Endothelial cell of umbilical vein (primary cell): ENCODE data around the gene TBCD. TPM values are rescaled to one million over a fixed set of nuclear protein-coding genes. Genes with fewer than 3 reads are reported as not detected.

Source experiments
- BruUV-seq: library from RNA; stranded (reverse); fragments of 400-500 nt; replicated peaks from 2 replicates; lab custom pipeline; 2021; lab: Mats Ljungman, UMichigan
- CTCF ChIA-PET: fragments of 300-600, 350-600 bp; sonication (Branson Sonifier 250); formaldehyde crosslinking; loops from one replicate; lab custom pipeline; 2021; ENCODE audit warnings: antibody characterized with exemption, inconsistent platforms; lab: Charles Lee
- POLR2A ChIA-PET: fragments of 300-600, 350-600 bp; sonication (Branson Sonifier 250); formaldehyde crosslinking; loops from one replicate; lab custom pipeline; 2021; ENCODE audit warnings: antibody characterized with exemption, inconsistent platforms; lab: Charles Lee
- DNase-seq: peaks from one replicate; pipeline ENCODE4 v3.0.0-alpha.2; 2011; ENCODE audit warnings: low read depth, low spot score
- FAIRE-seq: peaks from 2 replicates; lab custom pipeline; 2011; peaks lifted over from hg19 to GRCh38; lab: Jason Lieb, UNC
- H2AFZ ChIP-seq: 2 replicates; pipeline ENCODE4 v1.6.0; 2012; ENCODE audit warnings: low read depth, low read length, control low read depth, inconsistent platforms
- H3K27ac ChIP-seq: 2 replicates; pipeline ENCODE4 v1.5.1; 2011; ENCODE audit warnings: low read depth, mild to moderate bottlenecking, control low read depth, low read length, moderate library complexity; ENCODE audit not compliant: insufficient read depth
- H3K27me3 ChIP-seq, 2 experiments: 2 replicates each; pipeline versions ENCODE4 v1.6.0 to v1.6.1; 2011; ENCODE audit warnings: low read length in 2 of 2, mixed read lengths in 1 of 2; ENCODE audit not compliant: control insufficient read depth in 2 of 2, insufficient read depth in 2 of 2
- H3K36me3 ChIP-seq, 2 experiments: 2 replicates in 1 of 2; 3 replicates in 1 of 2; pipeline ENCODE4 v1.5.1; 2011; ENCODE audit warnings: low read length in 2 of 2, mild to moderate bottlenecking in 1 of 2, moderate library complexity in 1 of 2; ENCODE audit not compliant: control insufficient read depth in 2 of 2, insufficient read depth in 2 of 2; ENCODE audit errors: extremely low read depth in 1 of 2
- H3K4me1 ChIP-seq: 3 replicates; pipeline ENCODE4 v1.5.1; 2011; ENCODE audit warnings: mild to moderate bottlenecking, low read length; ENCODE audit not compliant: control insufficient read depth, insufficient read depth; ENCODE audit errors: extremely low read depth
- H3K4me2 ChIP-seq: 2 replicates; pipeline ENCODE4 v1.6.1; 2011; ENCODE audit warnings: low read length, control low read depth, mixed read lengths; ENCODE audit not compliant: insufficient read depth
- H3K4me3 ChIP-seq, 3 experiments: fragments of 200-600 bp in 1 of 3; sonication (generic), shearing (Covaris generic) in 1 of 3; replicated peaks in 1 of 3; 2 replicates each; pipeline ENCODE4 v1.5.1; 2011 to 2016; ENCODE audit warnings: control low read depth in 3 of 3, low read length in 3 of 3, mild to moderate bottlenecking in 2 of 3, inconsistent platforms in 1 of 3, low read depth in 1 of 3, moderate library complexity in 1 of 3; ENCODE audit not compliant: insufficient read depth in 1 of 3
- H3K79me2 ChIP-seq: 2 replicates; pipeline ENCODE4 v1.6.0; 2012; ENCODE audit warnings: low read length, inconsistent platforms; ENCODE audit not compliant: control insufficient read depth, insufficient read depth
- H3K9ac ChIP-seq: replicated peaks from 2 replicates; pipeline ENCODE3; 2011; ENCODE audit warnings: low read length, control low read depth; ENCODE audit not compliant: insufficient read depth; ENCODE audit errors: extremely low read depth
- H3K9me1 ChIP-seq: replicated peaks from 3 replicates; pipeline ENCODE4 v1.6.0; 2011; ENCODE audit warnings: mild to moderate bottlenecking, low read length; ENCODE audit not compliant: control insufficient read depth, insufficient read depth; ENCODE audit errors: extremely low read depth
- H3K9me3 ChIP-seq: replicated peaks from 2 replicates; pipeline ENCODE4 v1.5.1; 2012; ENCODE audit warnings: low read length, inconsistent platforms; ENCODE audit not compliant: control insufficient read depth, insufficient read depth
- H4K20me1 ChIP-seq: replicated peaks from 2 replicates; pipeline ENCODE3; 2011; ENCODE audit warnings: mild to moderate bottlenecking, low read length; ENCODE audit not compliant: control insufficient read depth, insufficient read depth; ENCODE audit errors: extremely low read depth
- CTCF ChIP-seq, 2 donors: IDR thresholded peaks; 1 replicate in 1 of 2; 2 replicates in 1 of 2; pipeline ENCODE4 v1.5.1; 2011; ENCODE audit warnings: low read length in 2 of 2, mild to moderate bottlenecking in 2 of 2, moderate library complexity in 2 of 2, control low read depth in 1 of 2, inconsistent platforms in 1 of 2, low read depth in 1 of 2; ENCODE audit not compliant: insufficient read depth in 1 of 2; ENCODE audit errors: extremely low read depth in 1 of 2
- EZH2 ChIP-seq: IDR thresholded peaks from 2 replicates; pipeline ENCODE4 v1.6.1; 2012; ENCODE audit warnings: borderline replicate concordance, low read depth, mild to moderate bottlenecking, moderate library complexity, low read length, inconsistent platforms; ENCODE audit not compliant: severe bottlenecking
- FOS ChIP-seq: IDR thresholded peaks from 2 replicates; pipeline ENCODE4 v1.6.1; 2011; ENCODE audit warnings: mild to moderate bottlenecking, low read length, moderate library complexity, borderline replicate concordance; ENCODE audit not compliant: insufficient read depth
- GATA2 ChIP-seq: IDR thresholded peaks from 2 replicates; pipeline ENCODE4 v1.7.0; 2011; ENCODE audit warnings: low read depth, mild to moderate bottlenecking, moderate library complexity, mixed read lengths, low read length; ENCODE audit not compliant: insufficient read length, insufficient read depth
- JUN ChIP-seq: IDR thresholded peaks from 2 replicates; pipeline ENCODE4 v1.6.1; 2011; ENCODE audit warnings: borderline replicate concordance, low read depth; ENCODE audit not compliant: insufficient read length, insufficient read depth
- MAX ChIP-seq: IDR thresholded peaks from 2 replicates; pipeline ENCODE4 v1.6.1; 2011; ENCODE audit not compliant: insufficient read depth, insufficient read length
- MYC ChIP-seq: IDR thresholded peaks from one replicate; pipeline ENCODE4 v1.6.1; 2011; ENCODE audit warnings: mild to moderate bottlenecking, low read depth, low read length
- POLR2A ChIP-seq: IDR thresholded peaks from 2 replicates; pipeline ENCODE4 v1.6.1; 2012; ENCODE audit warnings: low read depth, mild to moderate bottlenecking, control low read depth, low read length
- POLR2AphosphoS5 ChIP-seq: IDR thresholded peaks from 2 replicates; pipeline ENCODE4 v1.6.1; 2012; ENCODE audit warnings: low read depth, mild to moderate bottlenecking, control low read depth, low read length, moderate library complexity; ENCODE audit not compliant: insufficient read depth
- dilution Hi-C: fragments of 300-500 bp; cut with MboI; formaldehyde crosslinking; loops from one replicate; pipeline ENCODE4 v1.15.0; 2019; ENCODE audit warnings: low sequenced_read_pairs; ENCODE audit not compliant: extremely low pct_ligation_motif_present
- intact Hi-C: fragments of 100-400 bp; cut with micrococcal nuclease; formaldehyde crosslinking; loops from one replicate; pipeline ENCODE4 v1.10.0; 2022
- polyA plus RNA-seq, 4 experiments: library from polyadenylated mRNA; depleted of rRNA in 3 of 4; stranded (reverse) in 3 of 4; unstranded in 1 of 4; fragments of >200 nt; gene quantifications; 2 replicates each; pipeline versions ENCODE4 v1.2.1 to v1.2.3, GENCODE V29; 2011 to 2012; ENCODE audit warnings: missing spikeins in 1 of 4
- total RNA-seq: library from RNA; stranded (reverse); gene quantifications from 2 replicates; pipeline ENCODE4 v1.2.3, GENCODE V29; 2021

Gene TBCD
- total and polyA plus RNA-seq, 2 donors (not counting 3 experiments of a cell fraction or from before 2014, with no cell fraction given) = 121 to 145 TPM

DNA sequence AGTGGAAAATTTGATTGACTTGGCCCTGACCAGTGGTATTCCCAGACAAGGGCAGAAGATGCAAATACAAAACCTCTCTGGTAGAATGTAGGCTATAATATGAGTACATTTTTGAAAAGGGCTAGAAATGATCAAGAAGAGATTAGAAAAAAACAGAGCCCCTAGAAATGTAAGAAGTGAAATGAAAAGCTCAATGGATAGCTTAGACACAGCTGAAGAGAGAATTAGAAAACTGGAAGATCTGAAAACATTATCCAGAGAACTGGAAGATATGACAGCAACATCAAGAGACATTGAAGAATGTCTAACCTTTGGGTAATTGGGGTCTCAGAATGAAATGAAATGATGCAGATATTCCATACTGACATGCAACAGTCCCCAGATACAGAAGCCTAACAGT is 193.1 kb downstream of the TBCD start:
- no peaks in the 10 kb centered on the region for H4K20me1 ChIP-seq
- peaks cover 0 to 23% of the 10 kb centered on the region in 2 experiments for H3K36me3 ChIP-seq
- no peak overlapping the region for H3K27ac ChIP-seq
- H3K4me1 ChIP-seq = no peaks in the 10 kb centered on the region
- H3K4me2 ChIP-seq = no peak overlapping the region
- H2AFZ ChIP-seq = no peak overlapping the region
- H3K27me3 ChIP-seq = no peaks in the 10 kb centered on the region
- no peaks in the 10 kb centered on the region for H3K9me3 ChIP-seq
- CTCF ChIA-PET = no interaction called here
- POLR2A ChIA-PET = no interaction called here
- DNase-seq (no peak), FAIRE-seq (no peak)
- H3K9ac ChIP-seq = no peak overlapping the region
- H3K9me1 ChIP-seq = no peaks in the 10 kb centered on the region
- H3K4me3 ChIP-seq = no peak overlapping the region
- dilution Hi-C loops = no loop called here
- no peaks in the 10 kb centered on the region for H3K79me2 ChIP-seq
- no peak for TF ChIP-seq POLR2A
- no peak for TF ChIP-seq GATA2
- no peak for TF ChIP-seq CTCF (IDR thresholded peaks at IDR 0.05; ENCODE audit: extremely low read depth in 1 of 2, insufficient read depth in 1 of 2, low read depth in 1 of 2, low read length in 2 of 2)
- TF ChIP-seq FOS = no peak
- no peak for TF ChIP-seq EZH2
- no peak for TF ChIP-seq MAX
- no peak for TF ChIP-seq MYC
- no peak for TF ChIP-seq POLR2AphosphoS5
- no peak for TF ChIP-seq JUN
- no TSS peak for BruUV-seq
- intact Hi-C loops = no loop called here
